HFFc6 (cell line): ENCODE results near the gene EEF1B2. TPM values are rescaled to one million over a fixed set of nuclear protein-coding genes. Genes with fewer than 3 reads are reported as not detected.
"Not testable (repeated sequence)": the region's sequence is repeated elsewhere in the genome, so short reads cannot be mapped to it uniquely, and the experiment has no call there.

Experiments
- DNase-seq: peaks from one replicate; pipeline ENCODE4 v3.0.0-alpha.2; 2018
- H3K27ac Mint-ChIP-seq: 2 replicates; pipeline ENCODE4 v1.8.0; 2020; ENCODE audit warnings: mild to moderate bottlenecking, mixed read lengths
- H3K27me3 Mint-ChIP-seq: 2 replicates; pipeline ENCODE4 v1.8.0; 2021; ENCODE audit warnings: mild to moderate bottlenecking, moderate library complexity, mixed read lengths; ENCODE audit not compliant: insufficient read depth
- H3K36me3 Mint-ChIP-seq: 2 replicates; pipeline ENCODE4 v1.8.0; 2021; ENCODE audit warnings: low read depth, mixed read lengths
- H3K4me1 Mint-ChIP-seq: 2 replicates; pipeline ENCODE4 v1.8.0; 2020; ENCODE audit warnings: low read depth, mixed read lengths
- H3K4me3 Mint-ChIP-seq: 2 replicates; pipeline ENCODE4 v1.8.0; 2020; ENCODE audit warnings: mild to moderate bottlenecking, moderate library complexity, mixed read lengths
- H3K9me3 Mint-ChIP-seq: 2 replicates; pipeline ENCODE4 v1.8.0; 2020; ENCODE audit warnings: mild to moderate bottlenecking, mixed read lengths
- CTCF ChIP-seq: fragments of 200-600 bp; sonication (generic); IDR thresholded peaks from 2 replicates; pipeline ENCODE4 v1.5.0; 2021; ENCODE audit warnings: antibody characterized with exemption, mild to moderate bottlenecking
- total RNA-seq, 6 experiments: library from RNA; stranded (reverse); fragmentation: NEBNext Ultra II Directional; extraction: Animal tissue kit (Norgen Biotek cat#: 25700); gene quantifications; 2 replicates in 1 of 6; 3 replicates in 5 of 6; pipeline ENCODE4 v1.2.3, GENCODE V29; 2021

EEF1B2 gene
- total RNA-seq, 6 experiments from 2014 or later = 588 to 647 (median 609) TPM

GRCh38 chr2:206150168-206150567 is 9.5 kb upstream of the EEF1B2 start:
- H3K4me1 Mint-ChIP-seq = no peaks in the 10 kb centered on the region
- H3K36me3 Mint-ChIP-seq = peaks cover 12% of the 10 kb centered on the region
- H3K27me3 Mint-ChIP-seq = no peaks in the 10 kb centered on the region
- no peak overlapping the region for H3K27ac Mint-ChIP-seq
- TF ChIP-seq CTCF = no peak
- no peaks in the 10 kb centered on the region for H3K9me3 Mint-ChIP-seq
- no peak for DNase-seq
- no peak overlapping the region for H3K4me3 Mint-ChIP-seq

DNA sequence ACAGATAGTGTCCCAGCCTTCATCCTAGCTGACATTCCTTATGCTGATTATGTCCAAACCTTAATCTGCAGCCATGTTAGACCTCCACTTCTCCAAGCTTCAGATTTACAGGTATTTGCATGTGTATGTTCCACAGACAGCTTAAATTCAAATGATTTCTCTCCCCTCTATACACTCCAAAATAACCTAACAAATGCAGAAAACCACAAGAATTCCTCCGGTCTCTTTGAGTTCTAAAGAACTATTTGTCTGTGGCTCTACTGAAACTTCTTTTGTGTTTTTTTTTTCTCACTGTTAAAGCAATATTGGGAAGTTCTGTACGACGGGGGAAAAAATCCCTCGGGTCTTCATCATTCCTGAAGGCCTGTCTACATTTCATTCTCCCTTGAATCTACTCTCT is 9.1 kb upstream of the EEF1B2 start:
- Mint-ChIP-seq H3K36me3 (peaks cover 10% of the 10 kb centered on the region), H3K9me3 (no peaks in the 10 kb centered on the region), H3K27ac (no peak overlapping the region), H3K4me3 (no peak overlapping the region), H3K4me1 (no peaks in the 10 kb centered on the region), H3K27me3 (no peaks in the 10 kb centered on the region)
- no peak for DNase-seq
- no peak for TF ChIP-seq CTCF

DNA sequence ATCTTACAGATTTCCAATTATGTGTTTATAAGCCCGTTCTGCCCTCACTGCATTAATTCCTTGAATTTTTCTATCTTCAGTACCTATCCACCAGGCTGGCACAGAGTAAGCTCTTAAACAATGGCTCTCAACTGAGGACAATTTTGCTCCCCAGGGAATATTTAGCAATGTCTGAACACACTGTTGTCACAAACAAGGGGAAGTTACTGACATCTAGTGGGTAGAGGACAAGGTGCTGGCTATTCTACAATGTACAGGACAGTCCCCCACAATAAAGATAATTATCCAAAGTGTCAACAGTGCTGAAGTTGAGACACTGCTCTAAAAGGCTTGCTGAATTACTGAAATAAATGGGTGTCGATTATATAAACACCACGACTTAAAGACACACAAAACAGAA is 5.5 kb upstream of the EEF1B2 start:
- TF ChIP-seq CTCF = peak; percentile 39
- DNase-seq = no peak
- H3K4me3 Mint-ChIP-seq = no peak overlapping the region
- H3K9me3 Mint-ChIP-seq = no peaks in the 10 kb centered on the region
- H3K4me1 Mint-ChIP-seq = peaks cover 7% of the 10 kb centered on the region
- no peak overlapping the region for H3K27ac Mint-ChIP-seq
- H3K27me3 Mint-ChIP-seq = no peaks in the 10 kb centered on the region; the same call in 1 of the 2 replicates
- peaks cover 15% of the 10 kb centered on the region for H3K36me3 Mint-ChIP-seq

- not testable (repeated sequence) for H3K4me3 Mint-ChIP-seq, H3K27me3 Mint-ChIP-seq, DNase-seq, H3K27ac Mint-ChIP-seq, H3K9me3 Mint-ChIP-seq
- Mint-ChIP-seq H3K36me3 (peaks cover 33% of the 10 kb centered on the region), H3K4me1 (peaks cover 24% of the 10 kb centered on the region)
Observed at GRCh38 chr2:206157014-206157413, 2.7 kb upstream of the EEF1B2 start.

GRCh38 chr2:206158563-206159345 is 941 bp upstream of the EEF1B2 start:
- H3K27ac Mint-ChIP-seq = peak overlapping the region; percentile 96
- no peak for DNase-seq
- H3K27me3 Mint-ChIP-seq = peaks cover 3% of the 10 kb centered on the region
- peaks cover 50% of the 10 kb centered on the region for H3K36me3 Mint-ChIP-seq
- H3K4me1 Mint-ChIP-seq = peaks cover 41% of the 10 kb centered on the region
- no peaks in the 10 kb centered on the region for H3K9me3 Mint-ChIP-seq
- TF ChIP-seq CTCF = no peak
- H3K4me3 Mint-ChIP-seq = peak overlapping the region; percentile 97

GRCh38 chr2:206160125-206160806 is 571 bp downstream of the EEF1B2 start:
- peak overlapping the region; percentile 96 for H3K27ac Mint-ChIP-seq
- peaks cover 3% of the 10 kb centered on the region for H3K27me3 Mint-ChIP-seq
- no peaks in the 10 kb centered on the region for H3K9me3 Mint-ChIP-seq
- H3K36me3 Mint-ChIP-seq = peaks cover 50% of the 10 kb centered on the region
- TF ChIP-seq CTCF = no peak
- peaks cover 45% of the 10 kb centered on the region for H3K4me1 Mint-ChIP-seq
- H3K4me3 Mint-ChIP-seq = peak overlapping the region; percentile 97
- no peak for DNase-seq
